Measurements from ENCODE around the gene GPC1.
A peak's percentile ranks its signal among the peaks of the same experiment; 100 is the strongest.

GPC1 gene

GRCh38 chr2:240397542-240397916 is 37.9 kb upstream of the GPC1 start:
- DNase-seq = no peak

GRCh38 chr2:240397924-240398645 is 37.4 kb upstream of the GPC1 start:
- peak in 1 of 2 donors; percentile 2 for DNase-seq

- DNase-seq = no peak
These were observed 36.7 kb upstream of the GPC1 start for GRCh38 chr2:240398661-240399267.

- no peak for DNase-seq
These were observed 35.8 kb upstream of the GPC1 start for GRCh38 chr2:240399419-240400324.

DNA sequence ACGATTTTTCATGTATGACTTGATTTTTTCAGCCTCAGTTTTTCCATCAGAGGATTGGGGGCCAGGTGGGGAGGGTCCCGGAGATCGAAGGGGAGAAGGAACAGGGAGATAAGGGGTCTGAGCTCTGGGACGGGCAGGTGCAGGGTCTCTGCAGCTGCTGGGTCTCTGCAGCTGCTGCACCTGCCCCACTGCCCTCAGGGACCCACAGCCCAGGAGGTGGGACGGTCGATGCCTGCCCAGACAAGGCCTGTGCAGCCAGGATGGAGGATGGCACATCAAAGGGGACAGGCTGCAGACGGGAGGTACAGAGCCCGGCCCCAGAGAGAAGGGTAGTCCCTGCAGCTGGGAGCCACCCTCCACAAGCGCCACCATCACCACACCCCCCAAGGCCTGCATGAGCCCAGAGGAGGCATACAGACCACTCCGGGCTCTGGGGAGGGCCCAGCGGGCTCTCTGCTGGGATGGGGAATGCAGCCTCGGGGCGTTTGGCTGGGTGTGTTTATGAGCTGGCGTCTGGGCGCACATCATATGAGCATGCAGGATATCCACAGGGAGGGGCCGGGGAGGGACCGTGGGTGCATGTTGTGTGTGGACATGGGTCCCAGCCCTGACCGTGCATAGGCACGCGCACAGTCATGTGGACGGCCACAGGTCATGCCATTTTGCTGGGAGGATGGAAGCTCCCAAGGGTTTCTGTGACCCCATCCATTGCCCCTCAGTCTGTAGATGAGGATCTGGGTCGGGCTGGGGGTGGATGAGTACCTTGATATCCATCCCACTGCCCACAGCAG is 34.9 kb upstream of the GPC1 start:
- no peak for DNase-seq

- no peak for DNase-seq
These were observed 34.2 kb upstream of the GPC1 start for GRCh38 chr2:240401308-240401707.

DNA sequence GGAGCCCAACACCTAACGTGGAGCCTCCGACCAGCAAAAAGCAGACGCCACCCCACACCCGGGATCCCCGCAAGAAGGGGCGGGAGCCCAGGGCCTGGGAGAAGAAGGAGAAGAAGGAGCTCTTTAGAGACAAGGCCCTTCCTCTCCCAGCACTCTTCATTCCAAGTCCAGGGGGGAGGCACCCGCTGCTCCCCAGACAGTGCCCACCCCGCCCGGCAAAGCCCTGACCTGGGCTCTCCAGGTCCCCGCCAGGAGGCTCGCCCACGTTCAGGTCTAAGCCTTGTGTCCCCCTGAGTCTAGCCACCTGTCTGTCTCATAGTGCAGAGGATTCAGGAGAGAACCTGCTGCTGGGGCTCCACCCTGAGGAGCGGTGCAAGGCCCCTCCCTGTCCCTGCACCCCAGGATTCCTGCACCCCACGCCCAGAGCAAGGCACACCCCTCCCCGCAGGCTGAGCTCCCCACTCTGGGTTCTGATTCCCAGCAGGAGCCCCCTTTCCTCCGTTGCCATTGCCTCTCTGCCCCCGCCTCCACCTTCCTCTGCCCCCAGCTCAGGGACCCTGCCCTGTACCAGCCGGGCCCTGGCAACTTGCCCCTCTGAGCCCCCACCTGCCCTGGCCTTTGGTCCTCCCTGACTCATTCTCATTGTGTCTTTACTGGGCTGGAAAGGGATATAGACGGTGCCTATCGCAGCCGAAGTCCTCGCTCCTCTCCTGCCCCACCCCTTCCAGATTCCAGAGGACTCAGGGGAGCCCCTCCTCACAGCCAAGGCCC is 33.5 kb upstream of the GPC1 start:
- DNase-seq = no peak

DNA sequence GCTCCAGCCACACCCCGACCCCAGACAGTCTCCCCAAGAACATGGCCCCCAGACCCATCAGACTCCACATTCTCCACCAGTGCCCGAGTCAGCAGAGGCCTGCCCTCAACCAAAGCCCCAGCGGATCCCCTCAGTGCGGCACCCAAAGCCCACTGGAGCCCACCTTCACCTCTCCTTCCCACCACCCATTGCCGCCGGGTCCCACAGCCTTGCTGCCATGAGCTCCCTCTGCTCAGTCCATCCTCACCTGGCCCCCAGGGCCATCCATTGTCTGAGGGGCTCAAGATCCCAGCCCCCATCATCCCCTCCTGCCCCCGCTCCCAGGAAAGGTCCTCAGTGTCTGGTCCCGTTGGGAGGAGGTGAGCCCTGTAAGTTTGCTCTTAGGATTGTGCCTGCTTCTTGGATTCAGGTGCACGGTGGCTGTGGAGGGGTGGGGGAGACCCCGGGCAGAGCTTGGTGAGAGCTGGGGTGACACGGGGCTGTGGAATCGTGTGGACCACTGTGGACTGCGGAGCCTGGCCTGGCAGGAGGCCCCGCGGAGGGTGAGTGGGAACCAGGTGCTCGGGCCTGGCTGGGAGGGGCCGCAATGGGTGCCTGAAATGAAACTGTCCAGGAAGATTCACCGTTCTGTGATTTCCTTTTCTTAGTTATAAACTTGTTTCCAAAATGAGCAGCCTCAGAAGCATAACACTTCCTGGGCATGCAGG is 32.7 kb upstream of the GPC1 start:
- no peak for DNase-seq

GRCh38 chr2:240403396-240404104 is 31.9 kb upstream of the GPC1 start:
- DNase-seq = no peak

DNA sequence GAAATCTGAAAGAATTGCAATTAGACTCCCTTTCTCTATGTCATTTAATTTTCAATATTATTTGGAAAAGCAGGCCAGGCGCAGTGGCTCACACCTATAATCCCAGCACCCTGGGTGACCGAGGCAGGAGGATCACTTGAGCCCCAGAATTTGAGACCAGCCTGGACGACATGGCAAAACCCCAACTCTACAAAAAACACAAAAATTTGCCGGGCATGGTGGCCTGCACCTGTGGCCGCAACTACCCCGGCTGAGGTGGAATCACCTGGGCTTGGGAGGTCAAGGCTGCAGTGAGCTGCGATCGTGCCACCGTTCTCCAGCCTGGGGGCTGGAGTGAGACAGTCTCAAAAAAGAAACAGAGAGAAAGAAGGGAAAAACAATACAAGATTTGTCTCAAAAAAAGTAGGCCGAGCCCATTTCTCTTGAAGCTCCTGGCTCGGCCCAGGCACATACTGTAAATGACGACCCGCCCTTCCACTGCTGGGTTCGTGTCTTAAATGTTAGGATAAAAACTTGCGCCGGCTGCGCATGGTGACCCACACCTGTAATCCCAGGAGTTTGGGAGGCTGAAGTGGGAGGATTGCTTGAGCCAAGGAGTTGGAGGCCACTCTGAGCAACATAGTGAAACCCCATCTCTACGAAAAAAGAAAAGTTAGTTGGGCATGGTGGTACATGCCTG is 31.1 kb upstream of the GPC1 start:
- DNase-seq = no peak

DNA sequence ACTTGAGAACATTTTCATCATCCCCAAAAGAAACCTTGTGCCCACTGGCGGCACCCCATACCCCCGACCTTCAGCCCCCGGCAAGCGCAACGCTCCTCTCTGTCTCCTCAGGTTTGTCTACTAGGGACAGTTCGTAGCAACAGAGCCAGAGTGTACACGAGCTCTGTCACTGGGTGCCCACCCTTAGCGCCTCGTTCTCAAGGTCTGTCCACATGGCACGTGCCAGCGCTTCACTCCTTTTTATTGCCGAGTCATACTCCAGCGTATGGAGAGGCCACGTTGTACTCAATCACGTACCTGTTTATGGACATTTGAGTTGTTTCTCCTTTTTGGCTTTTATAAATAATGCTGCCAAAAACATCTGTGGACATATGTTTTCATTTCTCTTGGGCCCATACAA is 30.3 kb upstream of the GPC1 start:
- no peak for DNase-seq

DNA sequence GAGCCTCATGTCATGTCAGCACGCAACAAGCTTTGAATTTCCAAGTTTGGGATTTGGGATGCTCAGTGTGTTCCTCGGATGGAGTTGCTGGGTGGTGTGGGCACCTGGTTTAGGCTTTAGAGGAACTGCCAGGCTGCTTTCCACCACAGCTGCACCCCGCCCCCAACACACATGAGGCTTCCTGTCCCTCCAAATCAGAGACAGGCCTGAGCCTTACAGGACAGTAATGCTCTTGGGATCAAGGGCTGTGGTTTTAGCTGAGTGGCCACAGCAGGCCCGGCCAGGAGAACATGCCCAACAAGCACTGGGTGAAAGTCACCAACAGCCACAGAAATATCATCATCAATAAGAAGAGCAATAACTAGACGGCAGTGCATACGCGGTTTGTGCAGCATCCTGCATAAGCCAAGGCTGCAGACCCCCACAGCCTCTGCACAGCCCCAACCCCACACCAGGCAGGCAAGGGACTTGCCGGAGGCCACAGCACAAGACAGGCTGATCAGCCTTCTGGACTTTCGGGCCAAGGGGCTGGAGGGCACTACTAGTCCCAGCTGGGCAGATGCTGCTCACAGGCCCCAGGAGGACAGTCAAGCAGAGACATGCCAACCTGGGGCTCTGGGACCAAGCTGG is 29.7 kb upstream of the GPC1 start:
- DNase-seq = no peak

DNA sequence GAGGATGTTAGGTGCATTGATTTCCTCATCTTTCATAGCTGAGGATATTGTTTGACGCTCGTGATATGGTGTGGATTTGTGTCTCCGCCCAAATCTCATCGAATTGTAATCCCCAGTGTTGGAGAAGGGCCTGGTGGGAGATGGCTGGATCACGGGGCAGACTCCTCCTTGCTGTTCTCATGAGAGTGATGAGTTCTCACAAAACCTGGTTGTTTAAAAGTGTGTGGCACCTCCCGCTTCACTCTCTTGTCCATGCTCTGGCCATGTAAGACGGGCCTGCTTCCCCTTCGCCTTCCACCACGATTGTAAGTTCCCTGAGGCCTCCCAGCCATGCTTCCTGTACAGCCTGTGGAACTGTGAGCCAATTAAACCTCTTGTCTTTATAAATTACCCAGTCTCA is 28.4 kb upstream of the GPC1 start:
- no peak for DNase-seq

- no peak for DNase-seq
These were observed 25.5 kb upstream of the GPC1 start for GRCh38 chr2:240410004-240410403.

GRCh38 chr2:240410808-240411207 is 24.7 kb upstream of the GPC1 start:
- DNase-seq = no peak

- DNase-seq = no peak
These were observed 24.0 kb upstream of the GPC1 start for GRCh38 chr2:240411261-240412160.

GRCh38 chr2:240412211-240412861 is 23.1 kb upstream of the GPC1 start:
- DNase-seq = no peak

Data from inflammatory macrophage treated with lipopolysaccharide for 1 hour (primary cell).